GM23338 (cell line): Measurements from ENCODE around the gene CORO1C. TPM values are rescaled to one million over a fixed set of nuclear protein-coding genes. Genes with fewer than 3 reads are reported as not detected.
A peak's percentile ranks its signal among the peaks of the same experiment; 100 is the strongest.

ENCODE experiments used
- ATAC-seq: fragments of 200-7000 bp; cut with Tn5 transposase; 3 replicates; pipeline ENCODE4 v1.9.1; 2020
- DNase-seq: peaks from one replicate; pipeline ENCODE4 v3.0.0-alpha.2; 2015; ENCODE audit warnings: low spot score
- H2AFZ ChIP-seq: fragments of 200-600 bp; sonication (generic); 2 replicates; pipeline ENCODE4 v1.8.0; 2016; ENCODE audit warnings: antibody characterized with exemption, mild to moderate bottlenecking, moderate library complexity
- H3F3A ChIP-seq: fragments of 200-600 bp; sonication (generic); replicated peaks from 2 replicates; pipeline ENCODE4 v1.8.0; 2017; ENCODE audit warnings: antibody characterized with exemption, mixed run types, low read depth
- H3K27ac ChIP-seq: fragments of 200-600 bp; sonication (generic); 2 replicates; pipeline ENCODE4 v1.6.1; 2016; ENCODE audit warnings: low read depth
- H3K27me3 ChIP-seq: fragments of 200-600 bp; sonication (generic); 2 replicates; pipeline ENCODE4 v1.8.0; 2016; ENCODE audit warnings: mild to moderate bottlenecking, mixed run types, moderate library complexity; ENCODE audit not compliant: insufficient read depth
- H3K36me3 ChIP-seq: fragments of 200-600 bp; sonication (generic); 2 replicates; pipeline ENCODE4 v1.8.0; 2016; ENCODE audit warnings: mild to moderate bottlenecking; ENCODE audit not compliant: insufficient read depth
- H3K4me1 ChIP-seq: fragments of 200-600 bp; sonication (generic); 2 replicates; pipeline ENCODE4 v1.8.0; 2016; ENCODE audit warnings: mild to moderate bottlenecking, moderate library complexity; ENCODE audit not compliant: insufficient read depth
- H3K4me2 ChIP-seq: fragments of 200-600 bp; sonication (generic); 2 replicates; pipeline ENCODE4 v1.7.1; 2017; ENCODE audit warnings: mixed run types
- H3K4me3 ChIP-seq: fragments of 200-600 bp; sonication (generic); 2 replicates; pipeline ENCODE4 v1.6.1; 2016; ENCODE audit warnings: mixed run types
- H3K79me2 ChIP-seq: fragments of 200-600 bp; sonication (generic); replicated peaks from 2 replicates; pipeline ENCODE4 v1.8.0; 2017; ENCODE audit warnings: mild to moderate bottlenecking; ENCODE audit not compliant: insufficient read depth
- H3K9me2 ChIP-seq: fragments of 200-600 bp; sonication (generic); 2 replicates; pipeline ENCODE4 v1.8.0; 2017; ENCODE audit not compliant: insufficient read depth
- H4K20me1 ChIP-seq: fragments of 200-600 bp; sonication (generic); replicated peaks from 2 replicates; pipeline ENCODE4 v1.8.0; 2017; ENCODE audit warnings: mild to moderate bottlenecking; ENCODE audit not compliant: insufficient read depth
- H3K27ac Mint-ChIP-seq: 2 replicates; pipeline ENCODE4 v1.8.0; 2020; ENCODE audit warnings: inconsistent platforms, mild to moderate bottlenecking, moderate library complexity, mixed read lengths
- H3K27me3 Mint-ChIP-seq: 3 replicates; pipeline ENCODE4 v1.8.0; 2022; ENCODE audit warnings: low read depth, mild to moderate bottlenecking, moderate library complexity, mixed read lengths, inconsistent platforms; ENCODE audit not compliant: insufficient read depth, poor library complexity
- H3K36me3 Mint-ChIP-seq: 3 replicates; pipeline ENCODE4 v1.8.0; 2021; ENCODE audit warnings: low read depth, mild to moderate bottlenecking, inconsistent platforms, moderate library complexity, mixed read lengths
- H3K4me1 Mint-ChIP-seq: 3 replicates; pipeline ENCODE4 v1.8.0; 2020; ENCODE audit warnings: mild to moderate bottlenecking, inconsistent platforms, mixed read lengths
- H3K4me3 Mint-ChIP-seq: 3 replicates; pipeline ENCODE4 v1.8.0; 2021; ENCODE audit warnings: moderate library complexity, mild to moderate bottlenecking, inconsistent platforms, mixed read lengths
- H3K9me3 Mint-ChIP-seq: 3 replicates; pipeline ENCODE4 v1.8.0; 2020; ENCODE audit warnings: moderate library complexity, mild to moderate bottlenecking, inconsistent platforms, mixed read lengths
- CREB1 ChIP-seq: fragments of 250-450 bp; sonication (Bioruptor Pico); IDR thresholded peaks from 2 replicates; pipeline ENCODE4 v1.5.0; 2020; ENCODE audit warnings: low read depth, mild to moderate bottlenecking, moderate library complexity
- EZH2phosphoT487 ChIP-seq: fragments of 200-600 bp; sonication (generic); IDR thresholded peaks from one replicate; pipeline ENCODE4 v1.8.1; 2018; ENCODE audit warnings: antibody characterized with exemption; ENCODE audit not compliant: unreplicated experiment
- POLR2AphosphoS5 ChIP-seq: IDR thresholded peaks from 2 replicates; pipeline ENCODE4 v1.6.1; 2016; ENCODE audit warnings: antibody characterized with exemption, low read depth
- STAT1 ChIP-seq: IDR thresholded peaks from one replicate; pipeline ENCODE4 v1.6.1; 2016; ENCODE audit warnings: antibody characterized with exemption; ENCODE audit not compliant: unreplicated experiment
- ZNF331 ChIP-seq: fragments of 250-450 bp; sonication (Bioruptor Pico); IDR thresholded peaks from 2 replicates; pipeline ENCODE4 v1.5.0; 2020; ENCODE audit warnings: low read depth, mild to moderate bottlenecking, moderate library complexity
- polyA plus RNA-seq: library from polyadenylated mRNA; unstranded; fragments of >200 nt; fragmentation: Nextera tagmentation; extraction: Ambion mirVana; gene quantifications from 2 replicates; pipeline ENCODE4 v1.2.1, GENCODE V29; 2016
- total RNA-seq: library from RNA; depleted of rRNA; stranded (reverse); fragments of >200 nt; shearing (Covaris generic); gene quantifications from 2 replicates; pipeline ENCODE4 v1.2.3, GENCODE V29; 2014
- TF ChIP-seq, protein P1 (sequence below): fragments of 250-450 bp; sonication (Bioruptor Pico); IDR thresholded peaks from 2 replicates; pipeline ENCODE4 v1.5.0; 2020; ENCODE audit warnings: mild to moderate bottlenecking, moderate library complexity
- TF ChIP-seq, protein P2 (sequence below), 2 experiments: fragments of 200-600 bp in 1 of 2; sonication (generic) in 1 of 2; conservative IDR thresholded peaks; 2 replicates each; pipeline versions ENCODE4 v1.5.1 to v1.6.1; 2016 to 2017; ENCODE audit warnings: antibody characterized with exemption in 2 of 2, low read depth in 2 of 2, mild to moderate bottlenecking in 2 of 2, moderate library complexity in 1 of 2

Gene CORO1C
- total and polyA plus RNA-seq, 2 experiments from 2014 or later, result 59.2 to 89.5 TPM

DNA sequence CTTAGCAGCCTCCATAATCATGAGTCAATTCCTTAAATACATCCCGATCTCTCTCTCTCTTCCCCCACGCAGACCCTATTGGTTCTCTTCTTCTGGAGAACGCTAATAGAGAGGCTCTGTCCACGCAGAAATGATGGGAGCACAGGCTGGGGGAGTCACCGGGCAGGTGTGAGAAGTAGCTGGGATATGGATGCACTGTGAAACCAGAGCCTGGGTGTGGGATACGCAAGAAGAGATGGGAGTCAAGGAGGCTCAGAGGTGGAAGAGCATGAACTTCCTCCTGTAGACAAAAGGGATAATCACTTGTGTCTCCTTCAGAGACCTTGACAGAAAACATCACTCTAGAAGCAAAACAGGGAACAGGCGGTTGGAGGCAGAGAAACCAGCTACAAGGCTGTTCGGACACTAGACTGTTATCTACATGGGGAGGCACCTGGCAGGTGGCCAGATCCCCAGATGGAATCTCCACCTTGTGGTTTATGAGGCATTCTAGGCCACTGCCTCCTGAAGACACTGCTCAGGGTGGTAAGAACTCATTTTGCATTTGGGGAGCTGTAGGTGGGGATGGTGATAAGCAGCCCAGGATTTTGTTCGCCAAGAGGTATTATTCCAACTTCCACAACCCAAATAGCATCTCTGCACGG is 90.4 kb downstream of the CORO1C start (continued):
- TF ChIP-seq, protein P1, sequence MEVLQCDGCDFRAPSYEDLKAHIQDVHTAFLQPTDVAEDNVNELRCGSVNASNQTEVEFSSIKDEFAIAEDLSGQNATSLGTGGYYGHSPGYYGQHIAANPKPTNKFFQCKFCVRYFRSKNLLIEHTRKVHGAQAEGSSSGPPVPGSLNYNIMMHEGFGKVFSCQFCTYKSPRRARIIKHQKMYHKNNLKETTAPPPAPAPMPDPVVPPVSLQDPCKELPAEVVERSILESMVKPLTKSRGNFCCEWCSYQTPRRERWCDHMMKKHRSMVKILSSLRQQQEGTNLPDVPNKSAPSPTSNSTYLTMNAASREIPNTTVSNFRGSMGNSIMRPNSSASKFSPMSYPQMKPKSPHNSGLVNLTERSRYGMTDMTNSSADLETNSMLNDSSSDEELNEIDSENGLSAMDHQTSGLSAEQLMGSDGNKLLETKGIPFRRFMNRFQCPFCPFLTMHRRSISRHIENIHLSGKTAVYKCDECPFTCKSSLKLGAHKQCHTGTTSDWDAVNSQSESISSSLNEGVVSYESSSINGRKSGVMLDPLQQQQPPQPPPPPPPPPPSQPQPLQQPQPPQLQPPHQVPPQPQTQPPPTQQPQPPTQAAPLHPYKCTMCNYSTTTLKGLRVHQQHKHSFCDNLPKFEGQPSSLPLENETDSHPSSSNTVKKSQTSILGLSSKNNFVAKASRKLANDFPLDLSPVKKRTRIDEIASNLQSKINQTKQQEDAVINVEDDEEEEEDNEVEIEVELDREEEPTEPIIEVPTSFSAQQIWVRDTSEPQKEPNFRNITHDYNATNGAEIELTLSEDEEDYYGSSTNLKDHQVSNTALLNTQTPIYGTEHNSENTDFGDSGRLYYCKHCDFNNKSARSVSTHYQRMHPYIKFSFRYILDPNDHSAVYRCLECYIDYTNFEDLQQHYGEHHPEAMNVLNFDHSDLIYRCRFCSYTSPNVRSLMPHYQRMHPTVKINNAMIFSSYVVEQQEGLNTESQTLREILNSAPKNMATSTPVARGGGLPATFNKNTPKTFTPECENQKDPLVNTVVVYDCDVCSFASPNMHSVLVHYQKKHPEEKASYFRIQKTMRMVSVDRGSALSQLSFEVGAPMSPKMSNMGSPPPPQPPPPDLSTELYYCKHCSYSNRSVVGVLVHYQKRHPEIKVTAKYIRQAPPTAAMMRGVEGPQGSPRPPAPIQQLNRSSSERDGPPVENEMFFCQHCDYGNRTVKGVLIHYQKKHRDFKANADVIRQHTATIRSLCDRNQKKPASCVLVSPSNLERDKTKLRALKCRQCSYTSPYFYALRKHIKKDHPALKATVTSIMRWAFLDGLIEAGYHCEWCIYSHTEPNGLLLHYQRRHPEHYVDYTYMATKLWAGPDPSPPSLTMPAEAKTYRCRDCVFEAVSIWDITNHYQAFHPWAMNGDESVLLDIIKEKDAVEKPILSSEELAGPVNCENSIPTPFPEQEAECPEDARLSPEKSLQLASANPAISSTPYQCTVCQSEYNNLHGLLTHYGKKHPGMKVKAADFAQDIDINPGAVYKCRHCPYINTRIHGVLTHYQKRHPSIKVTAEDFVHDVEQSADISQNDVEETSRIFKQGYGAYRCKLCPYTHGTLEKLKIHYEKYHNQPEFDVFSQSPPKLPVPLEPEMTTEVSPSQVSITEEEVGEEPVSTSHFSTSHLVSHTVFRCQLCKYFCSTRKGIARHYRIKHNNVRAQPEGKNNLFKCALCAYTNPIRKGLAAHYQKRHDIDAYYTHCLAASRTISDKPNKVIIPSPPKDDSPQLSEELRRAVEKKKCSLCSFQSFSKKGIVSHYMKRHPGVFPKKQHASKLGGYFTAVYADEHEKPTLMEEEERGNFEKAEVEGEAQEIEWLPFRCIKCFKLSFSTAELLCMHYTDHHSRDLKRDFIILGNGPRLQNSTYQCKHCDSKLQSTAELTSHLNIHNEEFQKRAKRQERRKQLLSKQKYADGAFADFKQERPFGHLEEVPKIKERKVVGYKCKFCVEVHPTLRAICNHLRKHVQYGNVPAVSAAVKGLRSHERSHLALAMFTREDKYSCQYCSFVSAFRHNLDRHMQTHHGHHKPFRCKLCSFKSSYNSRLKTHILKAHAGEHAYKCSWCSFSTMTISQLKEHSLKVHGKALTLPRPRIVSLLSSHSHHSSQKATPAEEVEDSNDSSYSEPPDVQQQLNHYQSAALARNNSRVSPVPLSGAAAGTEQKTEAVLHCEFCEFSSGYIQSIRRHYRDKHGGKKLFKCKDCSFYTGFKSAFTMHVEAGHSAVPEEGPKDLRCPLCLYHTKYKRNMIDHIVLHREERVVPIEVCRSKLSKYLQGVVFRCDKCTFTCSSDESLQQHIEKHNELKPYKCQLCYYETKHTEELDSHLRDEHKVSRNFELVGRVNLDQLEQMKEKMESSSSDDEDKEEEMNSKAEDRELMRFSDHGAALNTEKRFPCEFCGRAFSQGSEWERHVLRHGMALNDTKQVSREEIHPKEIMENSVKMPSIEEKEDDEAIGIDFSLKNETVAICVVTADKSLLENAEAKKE, result no peak
- no peak for TF ChIP-seq CREB1
- no peak for TF ChIP-seq EZH2phosphoT487

DNA sequence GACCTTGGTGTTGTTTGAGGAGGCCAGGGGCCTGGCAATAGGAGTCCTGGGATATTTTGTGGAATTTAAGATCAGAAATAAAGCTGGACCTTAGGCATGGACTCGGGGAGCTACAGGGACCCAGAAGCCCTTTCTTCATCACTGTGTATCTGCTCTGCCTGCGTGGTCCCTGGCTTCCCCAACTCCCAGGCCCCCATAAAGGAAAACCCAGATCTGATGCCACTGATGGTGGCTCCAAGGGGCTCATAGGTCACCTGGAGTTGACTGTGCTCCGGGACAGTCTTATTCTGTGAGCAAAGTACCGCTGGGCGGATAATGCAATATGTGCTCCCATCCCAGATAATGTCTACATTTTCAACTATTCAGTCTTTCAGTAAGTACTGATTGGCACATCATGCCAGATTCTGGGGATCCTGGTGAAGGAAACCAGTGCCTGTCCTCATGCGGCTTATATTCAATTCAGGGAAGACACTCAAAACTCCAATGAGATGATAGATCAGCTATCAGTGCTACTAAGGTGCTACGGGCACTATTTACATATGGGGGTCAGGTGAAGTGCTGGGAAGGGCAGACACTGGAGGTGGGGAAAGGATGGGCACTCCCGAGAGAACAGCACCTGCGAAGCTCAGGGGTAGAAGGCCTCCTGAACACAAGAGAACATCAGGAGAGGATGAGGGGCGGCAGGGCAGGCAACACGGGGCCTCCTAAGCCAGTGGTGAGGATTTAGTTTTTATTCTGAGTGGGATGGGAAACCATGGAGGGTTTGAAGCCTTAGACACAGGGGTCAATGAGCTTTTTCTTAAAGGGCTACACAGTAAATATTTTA is 92.1 kb downstream of the CORO1C start:
- H3K27me3 Mint-ChIP-seq, result peaks cover 15% of the 10 kb centered on the region
- H3K9me3 Mint-ChIP-seq, result no peaks in the 10 kb centered on the region
- Histone ChIP-seq H3K4me2 (peak overlapping the region; percentile 56), H3K4me3 (no peak overlapping the region), H2AFZ (no peak overlapping the region), H3K27ac (peak overlapping the region; percentile 94), H3K27me3 (no peaks in the 10 kb centered on the region), H3F3A (0 out of 2 replicates have a peak, but pooled peaks cover 8% of the 10 kb centered on the region), H3K9me2 (peaks cover 4% of the 10 kb centered on the region; the same call in 1 of the 2 replicates), H3K36me3 (no peaks in the 10 kb centered on the region), H3K4me1 (peaks cover 40% of the 10 kb centered on the region), H3K79me2 (no peaks in the 10 kb centered on the region), H4K20me1 (no peaks in the 10 kb centered on the region)
- ATAC-seq (no peak), DNase-seq (no peak)
- H3K27ac Mint-ChIP-seq, result no peak overlapping the region
- H3K4me1 Mint-ChIP-seq, result peaks cover 48% of the 10 kb centered on the region
- H3K4me3 Mint-ChIP-seq, result no peak overlapping the region
- no peaks in the 10 kb centered on the region for H3K36me3 Mint-ChIP-seq
- TF ChIP-seq STAT1 (no peak), EZH2phosphoT487 (no peak), POLR2AphosphoS5 (no peak), ZNF331 (CRISPR knock-in tag) (no peak)
- TF ChIP-seq, protein P2, sequence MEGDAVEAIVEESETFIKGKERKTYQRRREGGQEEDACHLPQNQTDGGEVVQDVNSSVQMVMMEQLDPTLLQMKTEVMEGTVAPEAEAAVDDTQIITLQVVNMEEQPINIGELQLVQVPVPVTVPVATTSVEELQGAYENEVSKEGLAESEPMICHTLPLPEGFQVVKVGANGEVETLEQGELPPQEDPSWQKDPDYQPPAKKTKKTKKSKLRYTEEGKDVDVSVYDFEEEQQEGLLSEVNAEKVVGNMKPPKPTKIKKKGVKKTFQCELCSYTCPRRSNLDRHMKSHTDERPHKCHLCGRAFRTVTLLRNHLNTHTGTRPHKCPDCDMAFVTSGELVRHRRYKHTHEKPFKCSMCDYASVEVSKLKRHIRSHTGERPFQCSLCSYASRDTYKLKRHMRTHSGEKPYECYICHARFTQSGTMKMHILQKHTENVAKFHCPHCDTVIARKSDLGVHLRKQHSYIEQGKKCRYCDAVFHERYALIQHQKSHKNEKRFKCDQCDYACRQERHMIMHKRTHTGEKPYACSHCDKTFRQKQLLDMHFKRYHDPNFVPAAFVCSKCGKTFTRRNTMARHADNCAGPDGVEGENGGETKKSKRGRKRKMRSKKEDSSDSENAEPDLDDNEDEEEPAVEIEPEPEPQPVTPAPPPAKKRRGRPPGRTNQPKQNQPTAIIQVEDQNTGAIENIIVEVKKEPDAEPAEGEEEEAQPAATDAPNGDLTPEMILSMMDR (conservative IDR thresholded peaks at IDR 0.05; ENCODE audit: low read depth in 2 of 2), result no peak
